OCI-LY7 (cell line): ENCODE data around the gene WNK4. TPM values are rescaled to one million over a fixed set of nuclear protein-coding genes. Genes with fewer than 3 reads are reported as not detected.

Experiments
- BruUV-seq: library from RNA; stranded (reverse); fragments of 400-500 nt; replicated peaks from 2 replicates; lab custom pipeline; 2021; lab: Mats Ljungman, UMichigan
- CTCF ChIA-PET: fragments of 300-600 bp; sonication (Branson Sonifier 250); formaldehyde crosslinking; loops from one replicate; lab custom pipeline; 2022; ENCODE audit warnings: antibody characterized with exemption; ENCODE audit not compliant: unreplicated experiment; lab: Charles Lee
- POLR2A ChIA-PET: fragments of 300-600 bp; sonication (Branson Sonifier 250); formaldehyde crosslinking; loops from one replicate; lab custom pipeline; 2022; ENCODE audit warnings: antibody characterized with exemption; lab: Charles Lee
- DNase-seq: peaks from one replicate; pipeline ENCODE4 v3.0.0-alpha.2; 2015; ENCODE audit warnings: low spot score
- H2AFZ ChIP-seq: fragments of 200-600 bp; sonication (generic), shearing (Covaris generic); 2 replicates; pipeline ENCODE4 v1.6.1; 2014; ENCODE audit warnings: mild to moderate bottlenecking, antibody characterized with exemption, low read length, moderate library complexity
- H3K27ac ChIP-seq: fragments of 200-600 bp; sonication (generic); 2 replicates; pipeline ENCODE4 v1.5.1; 2014; ENCODE audit warnings: mixed run types, low read depth, mild to moderate bottlenecking, moderate library complexity, low read length, inconsistent platforms; ENCODE audit not compliant: poor library complexity, severe bottlenecking
- H3K36me3 ChIP-seq: fragments of 200-600 bp; sonication (generic); 2 replicates; pipeline ENCODE4 v1.6.1; 2014; ENCODE audit warnings: mild to moderate bottlenecking, antibody characterized with exemption, low read length, moderate library complexity, mixed read lengths; ENCODE audit not compliant: insufficient read depth
- H3K4me1 ChIP-seq: fragments of 200-600 bp; sonication (generic); 2 replicates; pipeline ENCODE4 v1.5.1; 2014; ENCODE audit warnings: mild to moderate bottlenecking, low read length; ENCODE audit not compliant: insufficient read depth, poor library complexity, severe bottlenecking
- H3K4me2 ChIP-seq: fragments of 200-600 bp; sonication (generic); 2 replicates; pipeline ENCODE4 v1.6.1; 2014; ENCODE audit warnings: mild to moderate bottlenecking, low read length
- H3K4me3 ChIP-seq: fragments of 200-600 bp; sonication (generic); 2 replicates; pipeline ENCODE4 v1.5.1; 2014; ENCODE audit warnings: mild to moderate bottlenecking, low read depth, low read length; ENCODE audit not compliant: poor library complexity, severe bottlenecking
- H3K79me2 ChIP-seq: fragments of 200-600 bp; sonication (generic); 2 replicates; pipeline ENCODE4 v1.6.1; 2016; ENCODE audit warnings: low read depth, mild to moderate bottlenecking, low read length, moderate library complexity, mixed read lengths; ENCODE audit not compliant: insufficient read depth
- H3K9me2 ChIP-seq: fragments of 200-600 bp; sonication (generic); 2 replicates; pipeline ENCODE4 v1.6.1; 2016; ENCODE audit warnings: mild to moderate bottlenecking, low read length, mixed read lengths; ENCODE audit not compliant: insufficient read depth
- H3K9me3 ChIP-seq: fragments of 200-600 bp; sonication (generic); 2 replicates; pipeline ENCODE4 v1.6.1; 2014; ENCODE audit warnings: mild to moderate bottlenecking, mixed run types, low read length, mixed read lengths
- H4K20me1 ChIP-seq: fragments of 200-600 bp; sonication (generic); 2 replicates; pipeline ENCODE4 v1.6.1; 2014; ENCODE audit warnings: mild to moderate bottlenecking, antibody characterized with exemption, low read length, moderate library complexity, mixed read lengths; ENCODE audit not compliant: insufficient read depth
- CTCF ChIP-seq: fragments of 200-600 bp; sonication (generic); conservative IDR thresholded peaks from 2 replicates; pipeline ENCODE4 v1.5.1; 2014; ENCODE audit warnings: mild to moderate bottlenecking, antibody characterized with exemption, low read length, moderate library complexity, mixed read lengths
- EZH2phosphoT487 ChIP-seq: fragments of 200-600 bp; sonication (generic); IDR thresholded peaks from 2 replicates; pipeline ENCODE4 v1.6.1; 2018; ENCODE audit warnings: low read depth, borderline replicate concordance, mild to moderate bottlenecking, mixed run types, antibody characterized with exemption, low read length, moderate library complexity, mixed read lengths
- intact Hi-C: fragments of 100-400 bp; cut with micrococcal nuclease; formaldehyde crosslinking; loops from one replicate; pipeline ENCODE4 v1.10.0; 2022; ENCODE audit not compliant: unreplicated experiment
- total RNA-seq, 2 experiments: library from RNA; depleted of rRNA in 1 of 2; stranded (reverse); fragments of >200 nt in 1 of 2; shearing (Covaris generic) in 1 of 2; gene quantifications; 2 replicates each; pipeline ENCODE4 v1.2.3, GENCODE V29; 2014 to 2022

Gene WNK4
- total RNA-seq, 2 experiments from 2014 or later = 2.4 to 8.3 TPM

- H3K79me2 ChIP-seq = peaks cover 19% of the 10 kb centered on the region
- H2AFZ ChIP-seq = peak overlapping the region; percentile 96; the same call in 1 of the 2 replicates
- intact Hi-C loops = no loop called here
- TF ChIP-seq CTCF = no peak; the same call in none of the 2 replicates
- no peak for TF ChIP-seq EZH2phosphoT487
- H3K36me3 ChIP-seq = peaks cover 4% of the 10 kb centered on the region; the same call in 1 of the 2 replicates
- no peak for DNase-seq
- H4K20me1 ChIP-seq = no peaks in the 10 kb centered on the region
- H3K9me3 ChIP-seq = no peaks in the 10 kb centered on the region
- peaks cover 25% of the 10 kb centered on the region for H3K4me1 ChIP-seq
- POLR2A ChIA-PET = interaction anchor here (0.6 to 1.2 kb wide), 6 partner anchors 8 to 385 kb away, joined by 3 to 5 read pairs (median 3); partner anchors contain the start of gene G6PC1
- H3K4me2 ChIP-seq = peak overlapping the region; percentile 83
- peak overlapping the region; percentile 69 for H3K27ac ChIP-seq
- CTCF ChIA-PET = no interaction called here
- peak overlapping the region; percentile 75 for H3K4me3 ChIP-seq
- H3K9me2 ChIP-seq = no peaks in the 10 kb centered on the region
- no TSS peak for BruUV-seq
Measured at GRCh38 chr17:42743595-42744282, 36.7 kb upstream of the WNK4 start.

GRCh38 chr17:42744283-42744805, 36.1 kb upstream of the WNK4 start:
- POLR2A ChIA-PET = interaction anchor here (1.2 kb wide), 1 partner anchor 9 kb away, joined by 4 read pairs; no protein-coding TSS in a partner anchor
- peaks cover 19% of the 10 kb centered on the region for H3K79me2 ChIP-seq
- BruUV-seq = no TSS peak

More at GRCh38 chr17:42744283-42744805, 36.1 kb upstream of the WNK4 start:
- Histone ChIP-seq H3K4me3 (peak overlapping the region; percentile 75), H3K9me3 (no peaks in the 10 kb centered on the region), H3K9me2 (no peaks in the 10 kb centered on the region), H3K27ac (peak overlapping the region; percentile 69), H3K4me1 (peaks cover 25% of the 10 kb centered on the region), H2AFZ (peak overlapping the region; percentile 96; the same call in 1 of the 2 replicates), H3K36me3 (peaks cover 4% of the 10 kb centered on the region; the same call in 1 of the 2 replicates), H3K4me2 (peak overlapping the region; percentile 83), H4K20me1 (no peaks in the 10 kb centered on the region)
- intact Hi-C loops = no loop called here
- peak; percentile 81 for DNase-seq
- TF ChIP-seq CTCF = 0 out of 2 replicates have a peak, but pooled peaks have one; percentile 52
- no peak for TF ChIP-seq EZH2phosphoT487
- CTCF ChIA-PET = no interaction called here
